Kidney (tissue), 14 donors: ENCODE results near the gene FNTB. TPM values are rescaled to one million over a fixed set of nuclear protein-coding genes. Genes with fewer than 3 reads are reported as not detected.

Source experiments
- DNase-seq, 5 donors: peaks; one replicate each; pipeline ENCODE4 v3.0.0-alpha.2; 2013 to 2020
- FAIRE-seq: peaks from 2 replicates; lab custom pipeline; 2012; peaks lifted over from hg19 to GRCh38; lab: Jason Lieb, UNC
- H3K27ac ChIP-seq, 2 donors: one replicate each; pipeline ENCODE4 v1.7.0; 2013; ENCODE audit warnings: low read depth in 2 of 2, low read length in 2 of 2, inconsistent platforms in 1 of 2
- H3K27me3 ChIP-seq: one replicate; pipeline ENCODE4 v1.7.1; 2013; ENCODE audit warnings: low read length, inconsistent platforms; ENCODE audit not compliant: control insufficient read depth, insufficient read depth
- H3K36me3 ChIP-seq, 3 donors: one replicate each; pipeline versions ENCODE4 v1.7.0 to v1.7.1; 2013; ENCODE audit warnings: low read length in 3 of 3, control low read depth in 1 of 3, inconsistent platforms in 1 of 3; ENCODE audit not compliant: insufficient read depth in 3 of 3, control insufficient read depth in 2 of 3
- H3K4me1 ChIP-seq, 3 donors: one replicate each; pipeline versions ENCODE4 v1.7.0 to v1.7.1; 2013; ENCODE audit warnings: low read length in 3 of 3, inconsistent platforms in 1 of 3, low read depth in 1 of 3; ENCODE audit not compliant: control insufficient read depth in 2 of 3, insufficient read depth in 2 of 3
- H3K4me3 ChIP-seq, 3 donors: one replicate each; pipeline versions ENCODE4 v1.7.0 to v1.8.1; 2013; ENCODE audit warnings: low read length in 3 of 3, control low read depth in 1 of 3, inconsistent platforms in 1 of 3
- H3K9ac ChIP-seq, 3 donors: one replicate each; pipeline versions ENCODE4 v1.7.0 to v1.7.1; 2013; ENCODE audit warnings: low read length in 3 of 3, control low read depth in 1 of 3, inconsistent platforms in 1 of 3
- H3K9me3 ChIP-seq, 3 donors: one replicate each; pipeline versions ENCODE4 v1.7.0 to v1.7.1; 2013; ENCODE audit warnings: low read length in 3 of 3, control low read depth in 1 of 3, inconsistent platforms in 1 of 3; ENCODE audit not compliant: control insufficient read depth in 2 of 3, insufficient read depth in 1 of 3
- CTCF ChIP-seq: IDR thresholded peaks from 3 replicates; pipeline ENCODE4 v1.5.1; 2012; ENCODE audit warnings: mild to moderate bottlenecking, moderate library complexity, borderline replicate concordance; ENCODE audit not compliant: insufficient read depth; ENCODE audit errors: extremely low read depth
- intact Hi-C: fragments of 100-400 bp; cut with DNase I; formaldehyde crosslinking; loops from one replicate; pipeline ENCODE4 v1.11.1; 2022
- polyA plus RNA-seq: library from polyadenylated mRNA; stranded (reverse); fragments of 350-450 nt; fragmentation: Illumina TruSeq; extraction: RNeasy Lipid Tissue Mini Kit (QIAGEN cat#74804); gene quantifications from one replicate; pipeline ENCODE4 v1.2.3, GENCODE V29; 2014; ENCODE audit warnings: low read depth, low replicate concordance; ENCODE audit not compliant: insufficient read depth
- total RNA-seq: library from RNA; stranded (reverse); fragmentation: NEBNext Ultra II Directional; extraction: Animal tissue kit (Norgen Biotek cat#: 25700); gene quantifications from one replicate; pipeline ENCODE4 v1.2.1, GENCODE V29; 2021
- donor health status: control.
- donor health status: control.
- donor health status: control.
- donor health status: control.
- donor health status: control.
- donor health status: DM: yes; HTN: yes; CAD: no.
- donor health status: Normal renal cell carcinoma (clear cell type).

Gene FNTB
- total and polyA plus RNA-seq, 2 donors from 2014 or later = 13.6 to 15.0 TPM

DNA sequence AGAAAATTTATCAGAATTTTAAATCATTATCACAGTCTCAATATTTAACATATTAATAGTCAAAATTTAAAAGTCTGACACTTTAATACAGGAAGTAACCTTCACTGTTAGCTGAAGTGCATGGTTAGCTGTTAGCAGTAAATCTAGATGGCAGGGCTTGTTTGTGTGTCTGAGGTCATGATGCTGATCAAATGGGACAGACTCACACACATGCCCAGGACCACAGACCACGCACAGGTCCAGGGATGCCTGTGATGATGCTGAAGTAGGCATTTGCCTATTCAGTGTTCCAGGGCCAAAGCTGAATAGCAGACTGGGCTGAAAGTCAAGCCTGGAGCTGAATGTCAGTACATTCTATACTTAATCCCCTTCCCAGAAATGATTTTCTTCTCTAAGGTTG, 20.5 kb downstream of the FNTB start:
- no peak overlapping the region for H3K9ac ChIP-seq
- H3K27me3 ChIP-seq = no peaks in the 10 kb centered on the region
- DNase-seq (no peak), FAIRE-seq (no peak)
- peaks cover 0 to 10% (median 0%) of the 10 kb centered on the region in 3 donors for H3K36me3 ChIP-seq
- intact Hi-C loops = no loop called here
- H3K9me3 ChIP-seq = no peaks in the 10 kb centered on the region
- H3K4me3 ChIP-seq = no peak overlapping the region
- no peak for TF ChIP-seq CTCF
- no peak overlapping the region for H3K27ac ChIP-seq
- H3K4me1 ChIP-seq = peaks cover 0 to 3% (median 0%) of the 10 kb centered on the region in 3 donors

DNA sequence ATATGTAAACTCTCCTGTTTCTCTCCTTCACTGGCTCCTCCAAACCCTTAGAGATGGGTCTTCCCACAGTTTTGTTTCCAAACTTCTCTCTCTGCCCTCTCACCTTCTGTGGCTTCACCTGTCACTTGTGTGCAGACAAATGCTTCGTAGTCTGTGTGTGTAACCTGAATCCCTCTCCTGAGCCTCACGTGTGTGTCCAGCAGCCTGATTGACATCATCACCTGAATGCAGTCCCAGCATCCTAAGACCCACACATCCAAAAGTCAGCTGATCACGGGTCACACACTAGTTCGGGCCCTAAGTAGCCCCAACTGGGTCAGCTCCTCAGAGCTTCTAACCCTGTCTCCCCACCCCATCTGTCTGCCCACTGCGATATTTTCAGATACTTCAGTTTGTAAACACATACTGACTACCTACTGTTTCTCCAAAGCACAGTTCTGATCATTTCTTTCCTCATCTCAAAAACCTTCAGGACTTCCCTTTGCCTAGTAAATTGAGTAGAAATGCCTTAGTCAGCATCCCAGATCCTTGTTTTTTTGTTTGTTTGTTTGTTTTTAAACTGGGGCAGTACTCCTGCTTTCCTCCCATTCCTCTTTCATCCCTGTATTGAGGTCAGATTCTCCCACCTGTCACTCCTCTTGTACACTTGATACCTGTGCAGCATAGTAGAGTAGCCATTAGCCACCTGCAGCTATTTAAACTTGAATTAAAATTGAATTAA, 23.7 kb downstream of the FNTB start:
- Histone ChIP-seq H3K4me1 (peaks cover 0 to 3% (median 0%) of the 10 kb centered on the region in 3 donors), H3K27ac (no peak overlapping the region), H3K36me3 (peaks cover 0 to 10% (median 0%) of the 10 kb centered on the region in 3 donors), H3K9me3 (no peaks in the 10 kb centered on the region), H3K4me3 (no peak overlapping the region), H3K9ac (no peak overlapping the region), H3K27me3 (no peaks in the 10 kb centered on the region)
- intact Hi-C loops = no loop called here
- FAIRE-seq (no peak), DNase-seq (peak in 1 of 5 donors; percentile 7)
- no peak for TF ChIP-seq CTCF

DNA sequence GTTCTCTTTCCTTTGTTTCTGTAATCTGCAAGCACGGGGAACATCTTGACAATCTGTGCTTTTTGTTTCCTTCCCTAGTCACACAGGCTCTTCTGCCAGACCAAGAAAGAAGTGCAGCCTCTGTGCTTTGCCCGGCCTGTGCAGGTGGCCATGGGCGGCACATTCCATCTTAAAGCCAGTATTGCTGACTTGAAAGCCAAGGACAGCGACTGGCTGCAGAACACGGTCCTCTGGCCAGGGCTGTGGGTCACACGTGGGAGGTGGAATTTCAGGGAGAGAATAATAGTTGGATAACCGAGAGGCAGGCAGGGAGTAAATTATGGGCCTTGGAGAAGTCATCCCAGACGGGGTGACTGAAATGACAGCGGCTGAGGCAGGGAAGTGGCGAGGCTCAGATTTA, 24.8 kb downstream of the FNTB start:
- Histone ChIP-seq H3K27ac (no peak overlapping the region), H3K4me3 (no peak overlapping the region), H3K9ac (no peak overlapping the region), H3K4me1 (peaks cover 0 to 2% (median 0%) of the 10 kb centered on the region in 3 donors), H3K27me3 (no peaks in the 10 kb centered on the region), H3K36me3 (peaks cover 0 to 10% (median 0%) of the 10 kb centered on the region in 3 donors), H3K9me3 (no peaks in the 10 kb centered on the region)
- FAIRE-seq = no peak
- peak in 4 of 5 donors; percentile 41 to 59 (median 48) for DNase-seq
- intact Hi-C loops = no loop called here
- no peak for TF ChIP-seq CTCF
